ENCODE measurements around the gene PNCK. TPM values are rescaled to one million over a fixed set of nuclear protein-coding genes. Genes with fewer than 3 reads are reported as not detected.

The PNCK gene
- total RNA-seq, 1 experiment from 2014 or later, result 0.84 TPM

DNA sequence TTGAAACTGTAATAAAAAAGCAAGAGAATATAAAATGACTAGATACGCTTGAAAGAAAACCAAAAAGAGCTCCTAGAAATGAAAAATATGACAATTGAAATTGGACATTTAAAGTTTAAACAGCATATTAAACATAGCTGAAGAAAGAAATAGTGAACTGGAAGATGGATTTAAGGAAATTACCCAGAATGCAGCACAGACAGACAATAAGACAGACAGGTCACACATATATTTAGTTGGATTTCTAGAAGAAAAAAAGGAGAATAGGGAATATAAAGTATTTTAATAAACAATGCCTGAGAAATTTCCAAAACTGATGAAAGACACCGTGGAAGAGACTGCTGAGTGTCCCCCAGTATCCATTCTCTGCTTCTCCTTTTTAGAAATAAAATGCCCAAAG, 20.1 kb downstream of the PNCK start:
- Histone ChIP-seq H3K36me3 (ENCODE audit: control insufficient read depth in 1 of 2, insufficient read depth in 2 of 2, low read length in 2 of 2) (no peaks in the 10 kb centered on the region), H3K9me2 (ENCODE audit: insufficient read depth) (no peaks in the 10 kb centered on the region), H3K27me3 (ENCODE audit: insufficient read depth, low read length) (no peaks in the 10 kb centered on the region), H3K4me1 (ENCODE audit: control insufficient read depth in 1 of 2, insufficient read depth in 2 of 2, low read length in 2 of 2) (no peaks in the 10 kb centered on the region), H3K9me3 (ENCODE audit: control insufficient read depth in 1 of 2, insufficient read depth in 1 of 2, low read depth in 1 of 2, low read length in 2 of 2) (no peaks in the 10 kb centered on the region), H3K79me2 (ENCODE audit: insufficient read depth, low read length) (no peaks in the 10 kb centered on the region), H4K20me1 (ENCODE audit: insufficient read depth) (no peaks in the 10 kb centered on the region), H3K27ac (ENCODE audit: low read depth, low read length) (no peak overlapping the region), H3K4me3 (replicated peaks in 1 of 2; ENCODE audit: low read depth in 1 of 2, low read length in 2 of 2) (no peak overlapping the region), H3K4me2 (ENCODE audit: low read length) (no peak overlapping the region), H2AFZ (ENCODE audit: low read depth, low read length, poor library complexity, severe bottlenecking) (peak overlapping the region; percentile 16), H3K9ac (ENCODE audit: low read length) (no peak overlapping the region)
- no peak for TF ChIP-seq POLR2A (IDR thresholded peaks at IDR 0.05; ENCODE audit: borderline replicate concordance, extremely low read depth, insufficient read depth, insufficient read length)
- no peak for TF ChIP-seq JUND (IDR thresholded peaks at IDR 0.05)
- TF ChIP-seq EZH2phosphoT487 (IDR thresholded peaks at IDR 0.05; ENCODE audit: borderline replicate concordance), result no peak
- TF ChIP-seq SRF (IDR thresholded peaks at IDR 0.05; ENCODE audit: low read depth), result no peak
- no peak for TF ChIP-seq TCF7L2 (IDR thresholded peaks at IDR 0.05; ENCODE audit: borderline replicate concordance, extremely low read depth, insufficient read depth, insufficient read length)
- TF ChIP-seq, protein P1, sequence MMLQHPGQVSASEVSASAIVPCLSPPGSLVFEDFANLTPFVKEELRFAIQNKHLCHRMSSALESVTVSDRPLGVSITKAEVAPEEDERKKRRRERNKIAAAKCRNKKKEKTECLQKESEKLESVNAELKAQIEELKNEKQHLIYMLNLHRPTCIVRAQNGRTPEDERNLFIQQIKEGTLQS (IDR thresholded peaks at IDR 0.05), result no peak
- TF ChIP-seq RAD21 (IDR thresholded peaks at IDR 0.05; ENCODE audit: low read depth), result no peak
- TF ChIP-seq EZH2 (IDR thresholded peaks at IDR 0.05), result no peak
- TF ChIP-seq POLR2AphosphoS5 (IDR thresholded peaks at IDR 0.05; ENCODE audit: low read depth, low read length), result no peak
- no TSS peak for BruUV-seq (replicated peaks)
- ChIA-PET CTCF (no interaction called here), POLR2A (no interaction called here), RAD21 (ENCODE audit: low non-redundant PET in 1 of 2, low total read pairs in 2 of 2, uncharacterized antibody in 2 of 2, unreplicated experiment in 2 of 2) (no interaction called here)
- ATAC-seq (no peak), DNase-seq (ENCODE audit: low read depth, low spot score) (no peak)
- intact Hi-C loops (cut with micrococcal nuclease), result no loop called here

DNA sequence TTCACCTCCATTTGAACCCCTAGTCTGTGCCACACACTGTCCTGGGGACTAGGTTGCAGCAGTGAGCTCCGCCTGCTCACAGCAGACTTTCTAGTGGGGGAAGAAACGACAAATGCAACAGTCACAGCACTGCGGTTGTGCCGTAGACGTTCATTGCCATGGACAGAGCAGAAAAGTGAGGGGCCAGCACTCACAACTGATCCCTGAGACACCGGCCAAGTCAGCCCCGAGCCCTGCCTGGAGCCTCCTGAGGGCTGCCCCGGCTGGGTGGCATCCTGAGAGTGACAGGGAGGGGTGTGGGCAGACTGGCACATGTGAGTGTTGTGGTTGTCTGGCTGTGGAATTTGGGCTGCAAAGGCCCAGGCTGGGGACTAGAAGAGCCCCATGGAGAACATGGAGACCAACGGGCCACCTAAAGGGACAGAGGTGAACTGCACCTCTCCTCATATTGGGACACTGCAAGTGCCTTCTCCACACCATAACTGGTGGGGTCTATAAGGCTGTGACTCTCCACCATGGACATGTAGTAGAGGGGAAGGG, 22.0 kb downstream of the PNCK start:
- ATAC-seq, result peak; percentile 76
- Histone ChIP-seq H3K27ac (ENCODE audit: low read depth, low read length) (no peak overlapping the region), H3K4me3 (replicated peaks in 1 of 2; ENCODE audit: low read depth in 1 of 2, low read length in 2 of 2) (no peak overlapping the region), H3K36me3 (ENCODE audit: control insufficient read depth in 1 of 2, insufficient read depth in 2 of 2, low read length in 2 of 2) (no peaks in the 10 kb centered on the region), H3K9me2 (ENCODE audit: insufficient read depth) (no peaks in the 10 kb centered on the region), H3K79me2 (ENCODE audit: insufficient read depth, low read length) (no peaks in the 10 kb centered on the region), H3K4me1 (ENCODE audit: control insufficient read depth in 1 of 2, insufficient read depth in 2 of 2, low read length in 2 of 2) (peaks cover 0 to 7% of the 10 kb centered on the region in 2 experiments; a peak in 2 of 4 replicates), H3K9me3 (ENCODE audit: control insufficient read depth in 1 of 2, insufficient read depth in 1 of 2, low read depth in 1 of 2, low read length in 2 of 2) (no peaks in the 10 kb centered on the region), H4K20me1 (ENCODE audit: insufficient read depth) (no peaks in the 10 kb centered on the region), H3K9ac (ENCODE audit: low read length) (no peak overlapping the region), H3K27me3 (ENCODE audit: insufficient read depth, low read length) (no peaks in the 10 kb centered on the region), H2AFZ (ENCODE audit: low read depth, low read length, poor library complexity, severe bottlenecking) (no peak overlapping the region), H3K4me2 (ENCODE audit: low read length) (no peak overlapping the region)
- CTCF ChIA-PET, result no interaction called here
- TF ChIP-seq, protein P2, sequence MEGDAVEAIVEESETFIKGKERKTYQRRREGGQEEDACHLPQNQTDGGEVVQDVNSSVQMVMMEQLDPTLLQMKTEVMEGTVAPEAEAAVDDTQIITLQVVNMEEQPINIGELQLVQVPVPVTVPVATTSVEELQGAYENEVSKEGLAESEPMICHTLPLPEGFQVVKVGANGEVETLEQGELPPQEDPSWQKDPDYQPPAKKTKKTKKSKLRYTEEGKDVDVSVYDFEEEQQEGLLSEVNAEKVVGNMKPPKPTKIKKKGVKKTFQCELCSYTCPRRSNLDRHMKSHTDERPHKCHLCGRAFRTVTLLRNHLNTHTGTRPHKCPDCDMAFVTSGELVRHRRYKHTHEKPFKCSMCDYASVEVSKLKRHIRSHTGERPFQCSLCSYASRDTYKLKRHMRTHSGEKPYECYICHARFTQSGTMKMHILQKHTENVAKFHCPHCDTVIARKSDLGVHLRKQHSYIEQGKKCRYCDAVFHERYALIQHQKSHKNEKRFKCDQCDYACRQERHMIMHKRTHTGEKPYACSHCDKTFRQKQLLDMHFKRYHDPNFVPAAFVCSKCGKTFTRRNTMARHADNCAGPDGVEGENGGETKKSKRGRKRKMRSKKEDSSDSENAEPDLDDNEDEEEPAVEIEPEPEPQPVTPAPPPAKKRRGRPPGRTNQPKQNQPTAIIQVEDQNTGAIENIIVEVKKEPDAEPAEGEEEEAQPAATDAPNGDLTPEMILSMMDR (IDR thresholded peaks at IDR 0.05 in 2 of 3, conservative IDR thresholded peaks at IDR 0.05 in 1 of 3; ENCODE audit: borderline replicate concordance in 1 of 3, insufficient read depth in 1 of 3, low read depth in 2 of 3, low read length in 2 of 3), result peak in 2 of 3 experiments; percentile 39 to 45; a peak in 4 of 6 replicates
- no peak for TF ChIP-seq SIN3A (IDR thresholded peaks at IDR 0.05; ENCODE audit: low read depth)
- POLR2A ChIA-PET, result no interaction called here
- RAD21 ChIA-PET (ENCODE audit: low non-redundant PET in 1 of 2, low total read pairs in 2 of 2, uncharacterized antibody in 2 of 2, unreplicated experiment in 2 of 2), result no interaction called here
- DNase-seq (ENCODE audit: low read depth, low spot score), result no peak
- intact Hi-C loops (cut with micrococcal nuclease), result no loop called here
- BruUV-seq (replicated peaks), result no TSS peak
